HepG2 (cell line): ENCODE measurements around the gene ZFP64. TPM values are rescaled to one million over a fixed set of nuclear protein-coding genes. Genes with fewer than 3 reads are reported as not detected.
A peak's percentile ranks its signal among the peaks of the same experiment; 100 is the strongest.

Experiments used
- DR1 ChIP-seq: sonication (generic); formaldehyde crosslinking; IDR thresholded peaks from 2 replicates; pipeline ENCODE4 v1.8.0; 2021; ENCODE audit warnings: mild to moderate bottlenecking, missing genetic modification reagents, inconsistent platforms
- ESRRA ChIP-seq: sonication (generic); formaldehyde crosslinking; IDR thresholded peaks from 2 replicates; pipeline ENCODE4 v1.5.1; 2020; ENCODE audit warnings: mild to moderate bottlenecking, low read depth, missing genetic modification reagents
- GABPB1 ChIP-seq: IDR thresholded peaks from 2 replicates; pipeline ENCODE4 v1.6.1; 2016; ENCODE audit warnings: mild to moderate bottlenecking, missing genetic modification reagents, moderate library complexity, missing compliant biosample characterization
- NFRKB ChIP-seq: fragments of 450-650 bp; IDR thresholded peaks from 2 replicates; pipeline ENCODE4 v1.6.1; 2017
- RNF2 ChIP-seq: fragments of 450-650 bp; conservative IDR thresholded peaks from 2 replicates; pipeline ENCODE4 v1.6.1; 2016; ENCODE audit warnings: low read depth
- TCF7L2 ChIP-seq: IDR thresholded peaks from 2 replicates; pipeline ENCODE4 v1.6.1; 2011; ENCODE audit warnings: mild to moderate bottlenecking, low read depth, low read length, moderate library complexity
- TMF1 ChIP-seq: sonication (generic); formaldehyde crosslinking; IDR thresholded peaks from 2 replicates; pipeline ENCODE4 v1.8.1; 2022; ENCODE audit warnings: low read depth, missing genetic modification reagents
- ZKSCAN8 ChIP-seq: IDR thresholded peaks from 2 replicates; pipeline ENCODE4 v1.6.1; 2016; ENCODE audit warnings: borderline replicate concordance, missing genetic modification reagents, missing compliant biosample characterization
- ZNF124 ChIP-seq: sonication (generic); formaldehyde crosslinking; IDR thresholded peaks from 2 replicates; pipeline ENCODE4 v1.4.0; 2020; ENCODE audit warnings: missing genetic modification reagents
- ZNF138 ChIP-seq: sonication (generic); formaldehyde crosslinking; IDR thresholded peaks from 2 replicates; pipeline ENCODE4 v1.5.0; 2020; ENCODE audit warnings: mild to moderate bottlenecking, low read depth, missing genetic modification reagents
- ZNF3 ChIP-seq: IDR thresholded peaks from 2 replicates; pipeline ENCODE4 v1.7.0; 2017; ENCODE audit warnings: inconsistent platforms
- ZNF331 ChIP-seq: sonication (generic); formaldehyde crosslinking; IDR thresholded peaks from 2 replicates; pipeline ENCODE4 v1.4.0; 2020; ENCODE audit warnings: missing genetic modification reagents
- ZNF549 ChIP-seq: sonication (generic); formaldehyde crosslinking; IDR thresholded peaks from 2 replicates; pipeline ENCODE4 v1.5.0; 2020; ENCODE audit warnings: missing genetic modification reagents
- ZNF615 ChIP-seq: sonication (generic); formaldehyde crosslinking; IDR thresholded peaks from 2 replicates; pipeline ENCODE4 v1.5.0; 2020; ENCODE audit warnings: mild to moderate bottlenecking, missing genetic modification reagents, borderline replicate concordance
- ZNF646 ChIP-seq: sonication (generic); formaldehyde crosslinking; IDR thresholded peaks from 2 replicates; pipeline ENCODE4 v1.9.0; 2021; ENCODE audit warnings: mild to moderate bottlenecking, missing genetic modification reagents
- ZNF841 ChIP-seq: sonication (generic); formaldehyde crosslinking; IDR thresholded peaks from 2 replicates; pipeline ENCODE4 v1.8.1; 2023; ENCODE audit warnings: missing genetic modification reagents, borderline replicate concordance
- ZSCAN20 ChIP-seq: sonication (generic); formaldehyde crosslinking; IDR thresholded peaks from 2 replicates; pipeline ENCODE4 v1.4.0; 2020; ENCODE audit warnings: missing genetic modification reagents, mild to moderate bottlenecking, borderline replicate concordance
- ZSCAN21 ChIP-seq: sonication (generic); formaldehyde crosslinking; IDR thresholded peaks from 2 replicates; pipeline ENCODE4 v1.8.0; 2022; ENCODE audit warnings: mild to moderate bottlenecking, missing genetic modification reagents, moderate library complexity, borderline replicate concordance
- polyA plus RNA-seq, 8 experiments: library from polyadenylated mRNA; depleted of rRNA in 3 of 8; stranded (reverse) in 7 of 8; unstranded in 1 of 8; fragments of >200 nt; fragmentation: Illumina TruSeq in 4 of 8; extraction: Trizol in 4 of 8; gene quantifications; 2 replicates each; pipeline versions ENCODE4 v1.2.1 to v1.2.3, GENCODE V29; 2011 to 2016; ENCODE audit warnings: low read depth in 4 of 8, missing spikeins in 1 of 8, mixed read lengths in 1 of 8; ENCODE audit not compliant: insufficient read depth in 1 of 8
- total RNA-seq, 5 experiments: library from RNA; depleted of rRNA; stranded (reverse); fragments of >200 nt; fragmentation: Illumina TruSeq; extraction: Trizol; gene quantifications; 2 replicates each; pipeline ENCODE4 v1.2.3, GENCODE V29; 2016; ENCODE audit warnings: low read depth in 1 of 5
- TF ChIP-seq, protein P1 (sequence below): sonication (generic); formaldehyde crosslinking; IDR thresholded peaks from 2 replicates; pipeline ENCODE4 v1.4.0; 2020; ENCODE audit warnings: missing genetic modification reagents
- TF ChIP-seq, protein P2 (sequence below): sonication (generic); formaldehyde crosslinking; IDR thresholded peaks from 2 replicates; pipeline ENCODE4 v1.5.1; 2020; ENCODE audit warnings: mild to moderate bottlenecking, moderate library complexity, missing genetic modification reagents

The ZFP64 gene
- total and polyA plus RNA-seq, 2 of the 13 experiments (the other 11 are each of a cell fraction or from before 2014, with no cell fraction given): 12.0 to 24.3 TPM

DNA sequence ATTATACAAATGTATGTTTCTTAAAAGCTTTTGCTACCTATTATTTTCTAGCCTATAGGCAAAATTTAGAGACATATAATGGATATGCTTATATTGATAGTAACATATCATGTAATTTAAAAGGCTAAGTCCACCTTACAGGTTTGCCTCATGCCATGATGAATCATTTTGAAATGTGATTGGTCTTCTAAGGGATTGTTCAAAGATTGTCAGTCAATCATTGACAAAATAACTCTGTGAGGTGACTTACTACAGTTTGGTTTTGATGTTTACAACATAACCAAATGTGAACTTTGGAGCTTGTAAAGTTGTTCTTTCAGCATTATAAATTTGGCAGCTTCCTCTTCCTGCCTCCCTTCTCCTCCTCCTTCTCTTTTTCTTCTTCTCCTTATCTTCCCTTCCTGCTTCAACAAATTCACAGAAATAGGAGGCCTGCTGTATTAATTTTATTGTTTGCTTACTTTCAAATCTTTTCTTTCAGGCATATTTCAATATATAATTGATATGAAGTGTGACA is 39.7 kb upstream of the ZFP64 start (continued):
- TF ChIP-seq, protein P1, sequence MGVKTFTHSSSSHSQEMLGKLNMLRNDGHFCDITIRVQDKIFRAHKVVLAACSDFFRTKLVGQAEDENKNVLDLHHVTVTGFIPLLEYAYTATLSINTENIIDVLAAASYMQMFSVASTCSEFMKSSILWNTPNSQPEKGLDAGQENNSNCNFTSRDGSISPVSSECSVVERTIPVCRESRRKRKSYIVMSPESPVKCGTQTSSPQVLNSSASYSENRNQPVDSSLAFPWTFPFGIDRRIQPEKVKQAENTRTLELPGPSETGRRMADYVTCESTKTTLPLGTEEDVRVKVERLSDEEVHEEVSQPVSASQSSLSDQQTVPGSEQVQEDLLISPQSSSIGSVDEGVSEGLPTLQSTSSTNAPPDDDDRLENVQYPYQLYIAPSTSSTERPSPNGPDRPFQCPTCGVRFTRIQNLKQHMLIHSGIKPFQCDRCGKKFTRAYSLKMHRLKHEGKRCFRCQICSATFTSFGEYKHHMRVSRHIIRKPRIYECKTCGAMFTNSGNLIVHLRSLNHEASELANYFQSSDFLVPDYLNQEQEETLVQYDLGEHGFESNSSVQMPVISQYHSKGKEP (CRISPR knock-in tag): no peak
- TF ChIP-seq RNF2 (peak; percentile 61; the same call in 1 of the 2 replicates), DR1 (CRISPR knock-in tag) (no peak), ZNF124 (CRISPR knock-in tag) (0 out of 2 replicates have a peak, but pooled peaks have one; percentile 25), ZNF331 (CRISPR knock-in tag) (peak; percentile 56; the same call in 1 of the 2 replicates), ZNF646 (CRISPR knock-in tag) (no peak), ZNF549 (CRISPR knock-in tag) (peak; percentile 95), ZNF615 (CRISPR knock-in tag) (no peak), GABPB1 (CRISPR knock-in tag) (peak; percentile 34; the same call in 1 of the 2 replicates), ZNF138 (no peak), ESRRA (CRISPR knock-in tag) (no peak), TCF7L2 (no peak), NFRKB (no peak), TMF1 (CRISPR knock-in tag) (no peak), ZKSCAN8 (CRISPR knock-in tag) (peak; percentile 70; the same call in 1 of the 2 replicates), ZSCAN21 (CRISPR knock-in tag) (no peak), ZNF3 (CRISPR knock-in tag) (0 out of 2 replicates have a peak, but pooled peaks have one; percentile 47), ZNF841 (CRISPR knock-in tag) (no peak), ZSCAN20 (CRISPR knock-in tag) (no peak)
- TF ChIP-seq, protein P2, sequence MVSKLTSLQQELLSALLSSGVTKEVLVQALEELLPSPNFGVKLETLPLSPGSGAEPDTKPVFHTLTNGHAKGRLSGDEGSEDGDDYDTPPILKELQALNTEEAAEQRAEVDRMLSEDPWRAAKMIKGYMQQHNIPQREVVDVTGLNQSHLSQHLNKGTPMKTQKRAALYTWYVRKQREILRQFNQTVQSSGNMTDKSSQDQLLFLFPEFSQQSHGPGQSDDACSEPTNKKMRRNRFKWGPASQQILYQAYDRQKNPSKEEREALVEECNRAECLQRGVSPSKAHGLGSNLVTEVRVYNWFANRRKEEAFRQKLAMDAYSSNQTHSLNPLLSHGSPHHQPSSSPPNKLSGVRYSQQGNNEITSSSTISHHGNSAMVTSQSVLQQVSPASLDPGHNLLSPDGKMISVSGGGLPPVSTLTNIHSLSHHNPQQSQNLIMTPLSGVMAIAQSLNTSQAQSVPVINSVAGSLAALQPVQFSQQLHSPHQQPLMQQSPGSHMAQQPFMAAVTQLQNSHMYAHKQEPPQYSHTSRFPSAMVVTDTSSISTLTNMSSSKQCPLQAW (CRISPR knock-in tag): peak; percentile 61; the same call in 1 of the 2 replicates
